Epithelial cell of esophagus (primary cell): Measurements from ENCODE around the gene C9orf40.

Experiments used
- DNase-seq: peaks from one replicate; pipeline ENCODE4 v3.0.0; 2010; ENCODE audit warnings: low read depth
- H3K4me3 ChIP-seq: 2 replicates; pipeline ENCODE4 v1.5.1; 2011; ENCODE audit warnings: mild to moderate bottlenecking, low read length, control low read depth
- TF ChIP-seq, protein P1 (sequence below): IDR thresholded peaks from 2 replicates; pipeline ENCODE4 v1.5.1; 2011; ENCODE audit warnings: low read depth, mild to moderate bottlenecking, low read length, control low read depth, inconsistent platforms; ENCODE audit not compliant: insufficient read depth; ENCODE audit errors: missing control alignments

Gene C9orf40

GRCh38 chr9:74908665-74909064 is 44.0 kb downstream of the C9orf40 start:
- TF ChIP-seq, protein P1, sequence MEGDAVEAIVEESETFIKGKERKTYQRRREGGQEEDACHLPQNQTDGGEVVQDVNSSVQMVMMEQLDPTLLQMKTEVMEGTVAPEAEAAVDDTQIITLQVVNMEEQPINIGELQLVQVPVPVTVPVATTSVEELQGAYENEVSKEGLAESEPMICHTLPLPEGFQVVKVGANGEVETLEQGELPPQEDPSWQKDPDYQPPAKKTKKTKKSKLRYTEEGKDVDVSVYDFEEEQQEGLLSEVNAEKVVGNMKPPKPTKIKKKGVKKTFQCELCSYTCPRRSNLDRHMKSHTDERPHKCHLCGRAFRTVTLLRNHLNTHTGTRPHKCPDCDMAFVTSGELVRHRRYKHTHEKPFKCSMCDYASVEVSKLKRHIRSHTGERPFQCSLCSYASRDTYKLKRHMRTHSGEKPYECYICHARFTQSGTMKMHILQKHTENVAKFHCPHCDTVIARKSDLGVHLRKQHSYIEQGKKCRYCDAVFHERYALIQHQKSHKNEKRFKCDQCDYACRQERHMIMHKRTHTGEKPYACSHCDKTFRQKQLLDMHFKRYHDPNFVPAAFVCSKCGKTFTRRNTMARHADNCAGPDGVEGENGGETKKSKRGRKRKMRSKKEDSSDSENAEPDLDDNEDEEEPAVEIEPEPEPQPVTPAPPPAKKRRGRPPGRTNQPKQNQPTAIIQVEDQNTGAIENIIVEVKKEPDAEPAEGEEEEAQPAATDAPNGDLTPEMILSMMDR = no peak
- no peak overlapping the region for H3K4me3 ChIP-seq
- no peak for DNase-seq

GRCh38 chr9:74907085-74907484 is 45.6 kb downstream of the C9orf40 start:
- TF ChIP-seq, protein P1 = no peak
- no peak overlapping the region for H3K4me3 ChIP-seq
- DNase-seq = no peak

DNA sequence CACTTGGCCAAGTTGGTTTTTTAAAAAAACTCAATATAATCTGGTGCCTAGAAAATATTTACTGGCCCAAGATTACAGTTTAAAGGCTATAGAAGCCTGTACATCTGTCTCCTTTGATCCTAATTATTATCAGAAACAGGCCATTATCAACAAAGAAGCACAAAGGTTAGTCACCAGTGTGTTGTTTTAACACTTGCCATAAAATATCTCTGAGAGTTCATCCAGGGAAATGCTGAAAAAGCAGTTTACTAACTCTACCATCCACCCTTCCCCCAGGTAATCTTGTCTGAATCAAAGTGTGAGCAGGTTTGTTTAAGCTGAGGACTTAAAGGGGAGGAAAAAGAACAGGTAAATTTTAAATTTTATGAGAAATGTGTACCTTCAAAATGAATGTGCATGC is 51.7 kb downstream of the C9orf40 start:
- DNase-seq = no peak
- TF ChIP-seq, protein P1 = no peak
- no peak overlapping the region for H3K4me3 ChIP-seq
